AG09319 (cell line): ENCODE measurements around the gene TFB1M.

Experiments used
- DNase-seq: peaks from one replicate; pipeline ENCODE4 v3.0.0-alpha.2; 2010; ENCODE audit warnings: low read depth; ENCODE audit errors: extremely low read depth
- CTCF ChIP-seq: IDR thresholded peaks from 2 replicates; pipeline ENCODE4 v1.5.1; 2011; ENCODE audit warnings: low read depth, mild to moderate bottlenecking, inconsistent platforms, low read length, moderate library complexity

The TFB1M gene

GRCh38 chr6:155291291-155291690 is 23.0 kb downstream of the TFB1M start:
- TF ChIP-seq CTCF, result no peak
- DNase-seq, result no peak

GRCh38 chr6:155290491-155290890 is 23.8 kb downstream of the TFB1M start:
- TF ChIP-seq CTCF, result no peak

DNA sequence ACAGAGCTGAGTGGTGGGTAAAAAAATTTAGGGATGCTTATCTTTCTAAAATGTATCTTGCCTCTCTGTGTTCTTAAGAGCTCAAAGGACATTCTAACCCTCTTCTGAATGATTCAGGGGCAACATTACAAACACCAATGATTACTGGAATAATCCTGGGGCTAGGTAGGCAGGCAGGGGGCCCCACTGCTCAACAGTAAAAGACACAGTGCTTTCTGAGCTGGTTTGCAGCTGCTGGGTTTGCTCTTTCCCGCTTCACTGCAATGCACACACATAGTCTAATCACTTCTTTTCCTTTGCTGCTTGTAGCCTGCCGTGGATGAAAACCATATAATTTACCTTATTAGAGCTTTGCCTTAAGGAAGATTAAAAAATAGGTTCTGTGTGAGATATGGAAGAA is 26.5 kb downstream of the TFB1M start:
- no peak for TF ChIP-seq CTCF

More at GRCh38 chr6:155290491-155290890, 23.8 kb downstream of the TFB1M start:
- DNase-seq, result no peak

DNA sequence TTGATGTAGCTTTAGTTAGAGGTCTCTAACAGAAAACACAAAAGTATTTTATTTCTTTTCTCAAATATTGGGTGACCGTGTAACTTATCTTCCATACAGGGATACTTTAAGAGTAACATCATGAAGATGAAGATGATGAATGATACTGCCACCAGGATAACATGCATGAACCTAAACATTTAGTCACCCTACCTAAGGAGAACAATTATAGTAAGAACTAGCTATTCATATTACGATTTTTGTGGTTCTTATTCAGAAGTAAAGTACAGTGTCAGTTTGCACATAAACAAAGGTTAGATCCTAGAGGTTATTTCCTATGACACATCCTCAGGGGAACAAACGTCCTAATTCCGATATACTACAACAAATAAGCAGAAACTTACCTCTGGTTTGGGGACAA is 29.5 kb downstream of the TFB1M start:
- TF ChIP-seq CTCF, result no peak
- no peak for DNase-seq

More for the DNA sequence above, 26.5 kb downstream of the TFB1M start:
- DNase-seq, result no peak

DNA sequence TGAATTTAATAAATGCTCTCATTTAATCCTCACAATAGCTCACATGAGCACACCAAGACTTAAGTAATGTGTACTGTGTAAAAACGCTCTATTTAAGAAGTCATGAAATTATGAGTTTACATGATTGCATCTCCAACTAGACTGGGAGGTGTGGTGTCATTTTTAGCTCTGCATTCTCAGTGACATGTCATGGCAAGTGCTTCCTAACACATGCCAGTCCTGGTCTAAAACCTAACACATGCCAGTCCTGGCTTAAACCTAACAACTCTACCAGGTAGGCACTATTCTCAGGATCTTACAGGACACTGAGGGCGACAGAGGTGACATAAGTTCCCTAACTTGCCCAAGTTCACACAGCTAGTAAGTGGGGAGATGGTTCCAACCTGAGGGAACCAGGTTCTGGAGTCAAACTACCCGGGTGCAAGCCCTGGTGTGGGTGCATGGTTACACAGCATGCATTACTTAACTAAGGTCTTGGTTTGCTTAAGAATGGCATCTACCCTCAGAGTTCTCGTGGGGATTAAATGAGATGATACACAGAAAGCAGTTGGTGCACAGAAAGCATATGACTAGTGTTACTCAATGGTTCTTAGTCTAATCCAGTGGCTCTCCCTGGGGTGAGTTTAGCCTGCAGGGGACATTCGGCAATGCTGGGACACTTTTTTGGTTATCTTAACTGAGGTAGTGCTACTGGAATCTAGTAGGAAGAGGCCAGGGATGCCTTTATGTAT is 35.8 kb downstream of the TFB1M start:
- DNase-seq, result no peak
- no peak for TF ChIP-seq CTCF

DNA sequence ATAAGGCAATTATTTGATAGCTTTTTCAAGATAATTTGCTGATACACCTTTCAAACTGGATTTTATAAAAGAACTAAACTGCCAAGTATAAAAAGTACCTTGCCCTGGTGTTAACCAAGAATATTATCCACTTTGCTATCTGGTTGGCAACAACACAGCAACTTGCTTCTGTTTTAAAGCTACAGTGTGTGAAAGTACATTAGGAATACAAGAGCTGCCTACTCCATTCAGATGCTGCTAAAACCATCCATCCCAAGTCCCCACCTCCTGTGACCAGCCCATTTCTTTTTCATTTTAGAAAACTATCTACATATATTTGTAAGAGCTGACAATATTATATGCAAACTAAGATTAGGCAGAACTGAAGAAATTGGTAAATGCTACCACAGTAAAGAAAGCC is 37.6 kb downstream of the TFB1M start:
- TF ChIP-seq CTCF, result no peak
- DNase-seq, result no peak

DNA sequence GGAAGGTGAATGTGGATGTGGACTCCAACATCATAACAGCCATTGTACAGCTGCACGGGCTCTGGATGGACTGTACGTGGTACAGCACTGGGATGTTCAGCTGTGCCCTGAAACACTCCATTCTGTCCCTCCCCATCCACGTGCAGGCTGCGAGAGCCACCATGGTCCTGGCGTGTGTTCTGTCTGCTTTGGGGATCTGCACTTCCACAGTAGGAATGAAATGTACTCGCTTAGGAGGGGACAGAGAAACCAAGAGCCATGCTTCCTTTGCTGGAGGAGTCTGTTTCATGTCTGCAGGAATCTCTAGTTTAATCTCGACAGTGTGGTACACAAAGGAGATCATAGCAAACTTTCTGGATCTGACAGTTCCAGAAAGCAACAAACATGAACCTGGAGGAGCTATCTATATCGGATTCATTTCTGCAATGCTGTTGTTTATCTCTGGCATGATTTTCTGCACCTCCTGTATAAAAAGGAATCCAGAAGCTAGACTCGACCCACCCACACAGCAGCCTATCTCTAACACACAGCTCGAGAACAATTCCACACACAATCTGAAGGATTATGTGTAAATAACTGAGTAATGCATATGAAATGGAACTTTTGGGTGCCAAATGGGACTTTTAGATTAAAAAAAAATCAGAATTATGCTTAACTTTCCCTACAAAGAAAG is 38.3 kb downstream of the TFB1M start:
- no peak for TF ChIP-seq CTCF
- DNase-seq, result no peak
